Measurements from ENCODE around the gene ADGRG3. TPM values are rescaled to one million over a fixed set of nuclear protein-coding genes. Genes with fewer than 3 reads are reported as not detected.
A peak's percentile ranks its signal among the peaks of the same experiment; 100 is the strongest.

ADGRG3 gene
- total and polyA plus RNA-seq, 2 experiments from 2014 or later = not detected

DNA sequence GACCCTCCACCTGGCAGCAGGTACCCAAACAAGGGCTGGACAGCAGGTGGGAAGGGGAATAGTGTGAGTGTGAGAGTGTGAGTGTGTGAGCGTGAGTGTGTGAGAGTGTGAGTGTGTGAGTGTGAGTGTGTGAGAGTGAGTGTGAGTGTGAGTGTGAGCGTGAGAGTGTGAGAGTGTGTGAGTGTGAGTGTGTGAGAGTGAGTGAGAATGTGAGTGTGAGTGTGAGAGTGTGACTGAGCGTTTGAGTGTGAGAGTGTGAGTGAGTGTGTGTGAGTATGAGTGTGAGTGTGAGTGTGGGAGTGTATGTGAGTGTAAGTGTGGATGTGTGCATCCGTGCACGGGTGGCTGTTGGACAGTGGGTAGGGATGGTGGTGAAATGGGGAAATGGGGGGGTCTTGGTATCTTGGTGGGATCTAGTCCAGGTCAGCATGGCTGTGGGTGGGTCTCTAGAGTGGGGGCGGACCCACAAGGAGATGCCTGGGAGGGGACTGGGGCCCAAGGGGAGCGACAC lies 39.3 kb upstream of the ADGRG3 start:
- peak overlapping the region; percentile 41; the same call in 1 of the 2 replicates for H3K4me3 ChIP-seq

More for the DNA sequence above, 39.3 kb upstream of the ADGRG3 start:
- no peak for DNase-seq (ENCODE audit: low spot score)
- Histone ChIP-seq H3K27ac (ENCODE audit: low read depth) (no peak overlapping the region), H4K20me1 (replicated peaks; ENCODE audit: insufficient read depth) (no peaks in the 10 kb centered on the region), H3K9me2 (ENCODE audit: insufficient read depth) (no peaks in the 10 kb centered on the region), H2AFZ (no peak overlapping the region), H3K36me3 (ENCODE audit: insufficient read depth) (no peaks in the 10 kb centered on the region), H3K4me2 (peak overlapping the region; percentile 68), H3K27me3 (ENCODE audit: insufficient read depth) (no peaks in the 10 kb centered on the region), H3F3A (replicated peaks; ENCODE audit: low read depth) (no peaks in the 10 kb centered on the region), H3K79me2 (replicated peaks; ENCODE audit: insufficient read depth) (no peaks in the 10 kb centered on the region), H3K4me1 (ENCODE audit: insufficient read depth) (0 out of 2 replicates have a peak, but pooled peaks cover 3% of the 10 kb centered on the region)
- ATAC-seq = no peak
- TF ChIP-seq, protein P1, sequence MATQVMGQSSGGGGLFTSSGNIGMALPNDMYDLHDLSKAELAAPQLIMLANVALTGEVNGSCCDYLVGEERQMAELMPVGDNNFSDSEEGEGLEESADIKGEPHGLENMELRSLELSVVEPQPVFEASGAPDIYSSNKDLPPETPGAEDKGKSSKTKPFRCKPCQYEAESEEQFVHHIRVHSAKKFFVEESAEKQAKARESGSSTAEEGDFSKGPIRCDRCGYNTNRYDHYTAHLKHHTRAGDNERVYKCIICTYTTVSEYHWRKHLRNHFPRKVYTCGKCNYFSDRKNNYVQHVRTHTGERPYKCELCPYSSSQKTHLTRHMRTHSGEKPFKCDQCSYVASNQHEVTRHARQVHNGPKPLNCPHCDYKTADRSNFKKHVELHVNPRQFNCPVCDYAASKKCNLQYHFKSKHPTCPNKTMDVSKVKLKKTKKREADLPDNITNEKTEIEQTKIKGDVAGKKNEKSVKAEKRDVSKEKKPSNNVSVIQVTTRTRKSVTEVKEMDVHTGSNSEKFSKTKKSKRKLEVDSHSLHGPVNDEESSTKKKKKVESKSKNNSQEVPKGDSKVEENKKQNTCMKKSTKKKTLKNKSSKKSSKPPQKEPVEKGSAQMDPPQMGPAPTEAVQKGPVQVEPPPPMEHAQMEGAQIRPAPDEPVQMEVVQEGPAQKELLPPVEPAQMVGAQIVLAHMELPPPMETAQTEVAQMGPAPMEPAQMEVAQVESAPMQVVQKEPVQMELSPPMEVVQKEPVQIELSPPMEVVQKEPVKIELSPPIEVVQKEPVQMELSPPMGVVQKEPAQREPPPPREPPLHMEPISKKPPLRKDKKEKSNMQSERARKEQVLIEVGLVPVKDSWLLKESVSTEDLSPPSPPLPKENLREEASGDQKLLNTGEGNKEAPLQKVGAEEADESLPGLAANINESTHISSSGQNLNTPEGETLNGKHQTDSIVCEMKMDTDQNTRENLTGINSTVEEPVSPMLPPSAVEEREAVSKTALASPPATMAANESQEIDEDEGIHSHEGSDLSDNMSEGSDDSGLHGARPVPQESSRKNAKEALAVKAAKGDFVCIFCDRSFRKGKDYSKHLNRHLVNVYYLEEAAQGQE (IDR thresholded peaks at IDR 0.05; ENCODE audit: unreplicated experiment) = no peak
- TF ChIP-seq ZNF331 (CRISPR knock-in tag; IDR thresholded peaks at IDR 0.05; ENCODE audit: low read depth) (no peak), NANOG (IDR thresholded peaks at IDR 0.05; ENCODE audit: borderline replicate concordance) (no peak), POLR2AphosphoS5 (IDR thresholded peaks at IDR 0.05; ENCODE audit: low read depth) (no peak), CREB1 (CRISPR knock-in tag; IDR thresholded peaks at IDR 0.05; ENCODE audit: low read depth) (no peak), ZNF114 (CRISPR knock-in tag; IDR thresholded peaks at IDR 0.05) (no peak), EZH2phosphoT487 (IDR thresholded peaks at IDR 0.05; ENCODE audit: unreplicated experiment) (no peak), EZH2 (IDR thresholded peaks at IDR 0.05; ENCODE audit: low read depth, unreplicated experiment) (no peak), STAT1 (IDR thresholded peaks at IDR 0.05; ENCODE audit: unreplicated experiment) (no peak), JUNB (IDR thresholded peaks at IDR 0.05; ENCODE audit: unreplicated experiment) (no peak)
- TF ChIP-seq, protein P2, sequence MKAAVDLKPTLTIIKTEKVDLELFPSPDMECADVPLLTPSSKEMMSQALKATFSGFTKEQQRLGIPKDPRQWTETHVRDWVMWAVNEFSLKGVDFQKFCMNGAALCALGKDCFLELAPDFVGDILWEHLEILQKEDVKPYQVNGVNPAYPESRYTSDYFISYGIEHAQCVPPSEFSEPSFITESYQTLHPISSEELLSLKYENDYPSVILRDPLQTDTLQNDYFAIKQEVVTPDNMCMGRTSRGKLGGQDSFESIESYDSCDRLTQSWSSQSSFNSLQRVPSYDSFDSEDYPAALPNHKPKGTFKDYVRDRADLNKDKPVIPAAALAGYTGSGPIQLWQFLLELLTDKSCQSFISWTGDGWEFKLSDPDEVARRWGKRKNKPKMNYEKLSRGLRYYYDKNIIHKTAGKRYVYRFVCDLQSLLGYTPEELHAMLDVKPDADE (IDR thresholded peaks at IDR 0.05) = no peak
- TF ChIP-seq, protein P3, sequence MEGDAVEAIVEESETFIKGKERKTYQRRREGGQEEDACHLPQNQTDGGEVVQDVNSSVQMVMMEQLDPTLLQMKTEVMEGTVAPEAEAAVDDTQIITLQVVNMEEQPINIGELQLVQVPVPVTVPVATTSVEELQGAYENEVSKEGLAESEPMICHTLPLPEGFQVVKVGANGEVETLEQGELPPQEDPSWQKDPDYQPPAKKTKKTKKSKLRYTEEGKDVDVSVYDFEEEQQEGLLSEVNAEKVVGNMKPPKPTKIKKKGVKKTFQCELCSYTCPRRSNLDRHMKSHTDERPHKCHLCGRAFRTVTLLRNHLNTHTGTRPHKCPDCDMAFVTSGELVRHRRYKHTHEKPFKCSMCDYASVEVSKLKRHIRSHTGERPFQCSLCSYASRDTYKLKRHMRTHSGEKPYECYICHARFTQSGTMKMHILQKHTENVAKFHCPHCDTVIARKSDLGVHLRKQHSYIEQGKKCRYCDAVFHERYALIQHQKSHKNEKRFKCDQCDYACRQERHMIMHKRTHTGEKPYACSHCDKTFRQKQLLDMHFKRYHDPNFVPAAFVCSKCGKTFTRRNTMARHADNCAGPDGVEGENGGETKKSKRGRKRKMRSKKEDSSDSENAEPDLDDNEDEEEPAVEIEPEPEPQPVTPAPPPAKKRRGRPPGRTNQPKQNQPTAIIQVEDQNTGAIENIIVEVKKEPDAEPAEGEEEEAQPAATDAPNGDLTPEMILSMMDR (conservative IDR thresholded peaks at IDR 0.05; ENCODE audit: low read depth in 2 of 2) = no peak
- TF ChIP-seq, protein P4, sequence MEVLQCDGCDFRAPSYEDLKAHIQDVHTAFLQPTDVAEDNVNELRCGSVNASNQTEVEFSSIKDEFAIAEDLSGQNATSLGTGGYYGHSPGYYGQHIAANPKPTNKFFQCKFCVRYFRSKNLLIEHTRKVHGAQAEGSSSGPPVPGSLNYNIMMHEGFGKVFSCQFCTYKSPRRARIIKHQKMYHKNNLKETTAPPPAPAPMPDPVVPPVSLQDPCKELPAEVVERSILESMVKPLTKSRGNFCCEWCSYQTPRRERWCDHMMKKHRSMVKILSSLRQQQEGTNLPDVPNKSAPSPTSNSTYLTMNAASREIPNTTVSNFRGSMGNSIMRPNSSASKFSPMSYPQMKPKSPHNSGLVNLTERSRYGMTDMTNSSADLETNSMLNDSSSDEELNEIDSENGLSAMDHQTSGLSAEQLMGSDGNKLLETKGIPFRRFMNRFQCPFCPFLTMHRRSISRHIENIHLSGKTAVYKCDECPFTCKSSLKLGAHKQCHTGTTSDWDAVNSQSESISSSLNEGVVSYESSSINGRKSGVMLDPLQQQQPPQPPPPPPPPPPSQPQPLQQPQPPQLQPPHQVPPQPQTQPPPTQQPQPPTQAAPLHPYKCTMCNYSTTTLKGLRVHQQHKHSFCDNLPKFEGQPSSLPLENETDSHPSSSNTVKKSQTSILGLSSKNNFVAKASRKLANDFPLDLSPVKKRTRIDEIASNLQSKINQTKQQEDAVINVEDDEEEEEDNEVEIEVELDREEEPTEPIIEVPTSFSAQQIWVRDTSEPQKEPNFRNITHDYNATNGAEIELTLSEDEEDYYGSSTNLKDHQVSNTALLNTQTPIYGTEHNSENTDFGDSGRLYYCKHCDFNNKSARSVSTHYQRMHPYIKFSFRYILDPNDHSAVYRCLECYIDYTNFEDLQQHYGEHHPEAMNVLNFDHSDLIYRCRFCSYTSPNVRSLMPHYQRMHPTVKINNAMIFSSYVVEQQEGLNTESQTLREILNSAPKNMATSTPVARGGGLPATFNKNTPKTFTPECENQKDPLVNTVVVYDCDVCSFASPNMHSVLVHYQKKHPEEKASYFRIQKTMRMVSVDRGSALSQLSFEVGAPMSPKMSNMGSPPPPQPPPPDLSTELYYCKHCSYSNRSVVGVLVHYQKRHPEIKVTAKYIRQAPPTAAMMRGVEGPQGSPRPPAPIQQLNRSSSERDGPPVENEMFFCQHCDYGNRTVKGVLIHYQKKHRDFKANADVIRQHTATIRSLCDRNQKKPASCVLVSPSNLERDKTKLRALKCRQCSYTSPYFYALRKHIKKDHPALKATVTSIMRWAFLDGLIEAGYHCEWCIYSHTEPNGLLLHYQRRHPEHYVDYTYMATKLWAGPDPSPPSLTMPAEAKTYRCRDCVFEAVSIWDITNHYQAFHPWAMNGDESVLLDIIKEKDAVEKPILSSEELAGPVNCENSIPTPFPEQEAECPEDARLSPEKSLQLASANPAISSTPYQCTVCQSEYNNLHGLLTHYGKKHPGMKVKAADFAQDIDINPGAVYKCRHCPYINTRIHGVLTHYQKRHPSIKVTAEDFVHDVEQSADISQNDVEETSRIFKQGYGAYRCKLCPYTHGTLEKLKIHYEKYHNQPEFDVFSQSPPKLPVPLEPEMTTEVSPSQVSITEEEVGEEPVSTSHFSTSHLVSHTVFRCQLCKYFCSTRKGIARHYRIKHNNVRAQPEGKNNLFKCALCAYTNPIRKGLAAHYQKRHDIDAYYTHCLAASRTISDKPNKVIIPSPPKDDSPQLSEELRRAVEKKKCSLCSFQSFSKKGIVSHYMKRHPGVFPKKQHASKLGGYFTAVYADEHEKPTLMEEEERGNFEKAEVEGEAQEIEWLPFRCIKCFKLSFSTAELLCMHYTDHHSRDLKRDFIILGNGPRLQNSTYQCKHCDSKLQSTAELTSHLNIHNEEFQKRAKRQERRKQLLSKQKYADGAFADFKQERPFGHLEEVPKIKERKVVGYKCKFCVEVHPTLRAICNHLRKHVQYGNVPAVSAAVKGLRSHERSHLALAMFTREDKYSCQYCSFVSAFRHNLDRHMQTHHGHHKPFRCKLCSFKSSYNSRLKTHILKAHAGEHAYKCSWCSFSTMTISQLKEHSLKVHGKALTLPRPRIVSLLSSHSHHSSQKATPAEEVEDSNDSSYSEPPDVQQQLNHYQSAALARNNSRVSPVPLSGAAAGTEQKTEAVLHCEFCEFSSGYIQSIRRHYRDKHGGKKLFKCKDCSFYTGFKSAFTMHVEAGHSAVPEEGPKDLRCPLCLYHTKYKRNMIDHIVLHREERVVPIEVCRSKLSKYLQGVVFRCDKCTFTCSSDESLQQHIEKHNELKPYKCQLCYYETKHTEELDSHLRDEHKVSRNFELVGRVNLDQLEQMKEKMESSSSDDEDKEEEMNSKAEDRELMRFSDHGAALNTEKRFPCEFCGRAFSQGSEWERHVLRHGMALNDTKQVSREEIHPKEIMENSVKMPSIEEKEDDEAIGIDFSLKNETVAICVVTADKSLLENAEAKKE (CRISPR knock-in tag; IDR thresholded peaks at IDR 0.05) = no peak
- Mint-ChIP-seq H3K27me3 (ENCODE audit: insufficient read depth, low read depth, poor library complexity) (peaks cover 22% of the 10 kb centered on the region), H3K27ac (no peak overlapping the region), H3K4me3 (no peak overlapping the region; the same call in 2 of the 3 replicates), H3K4me1 (peaks cover 49% of the 10 kb centered on the region), H3K36me3 (ENCODE audit: low read depth) (no peaks in the 10 kb centered on the region), H3K9me3 (no peaks in the 10 kb centered on the region)

All from GM23338 (cell line).